Measurements from ENCODE around the gene CHRDL2.

Gene CHRDL2

DNA sequence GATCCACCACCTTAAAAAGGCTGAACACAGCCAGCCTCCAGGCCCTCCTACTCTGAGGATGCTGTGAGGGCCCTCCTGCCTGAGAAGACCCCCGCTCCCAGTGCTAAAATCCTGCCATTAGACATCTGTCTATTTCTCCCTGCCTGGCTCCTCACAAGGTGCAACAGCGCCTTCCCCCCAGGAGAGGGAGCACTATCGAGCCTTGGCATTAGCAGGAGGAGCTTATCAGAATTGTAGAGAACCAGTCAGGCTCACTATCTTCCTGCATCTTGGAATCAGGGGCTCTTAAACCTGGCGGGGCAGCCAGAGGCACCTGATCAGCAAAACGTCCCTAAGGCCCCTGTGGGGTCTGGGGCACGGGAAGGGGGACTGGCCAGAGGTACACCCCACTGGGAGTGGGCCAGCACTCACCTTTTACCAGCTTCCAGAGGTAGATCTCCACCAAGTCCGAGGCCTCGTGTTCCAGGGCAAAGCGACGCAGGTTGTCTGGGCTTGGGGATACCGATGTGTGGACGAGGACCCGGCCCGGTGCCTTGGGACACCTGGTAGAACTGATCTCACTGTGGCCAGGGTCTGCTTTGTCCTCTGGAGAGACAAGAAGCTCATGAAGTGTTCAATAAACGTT, 28.7 kb downstream of the CHRDL2 start:
- Histone ChIP-seq H3K36me3 (no peaks in the 10 kb centered on the region), H3K4me1 (no peaks in the 10 kb centered on the region), H3K27me3 (no peaks in the 10 kb centered on the region), H3K9me3 (no peaks in the 10 kb centered on the region), H3K4me3 (ENCODE audit: low read depth, low read length) (no peak overlapping the region)
- DNase-seq: peak; percentile 70
- TF ChIP-seq, protein P1, sequence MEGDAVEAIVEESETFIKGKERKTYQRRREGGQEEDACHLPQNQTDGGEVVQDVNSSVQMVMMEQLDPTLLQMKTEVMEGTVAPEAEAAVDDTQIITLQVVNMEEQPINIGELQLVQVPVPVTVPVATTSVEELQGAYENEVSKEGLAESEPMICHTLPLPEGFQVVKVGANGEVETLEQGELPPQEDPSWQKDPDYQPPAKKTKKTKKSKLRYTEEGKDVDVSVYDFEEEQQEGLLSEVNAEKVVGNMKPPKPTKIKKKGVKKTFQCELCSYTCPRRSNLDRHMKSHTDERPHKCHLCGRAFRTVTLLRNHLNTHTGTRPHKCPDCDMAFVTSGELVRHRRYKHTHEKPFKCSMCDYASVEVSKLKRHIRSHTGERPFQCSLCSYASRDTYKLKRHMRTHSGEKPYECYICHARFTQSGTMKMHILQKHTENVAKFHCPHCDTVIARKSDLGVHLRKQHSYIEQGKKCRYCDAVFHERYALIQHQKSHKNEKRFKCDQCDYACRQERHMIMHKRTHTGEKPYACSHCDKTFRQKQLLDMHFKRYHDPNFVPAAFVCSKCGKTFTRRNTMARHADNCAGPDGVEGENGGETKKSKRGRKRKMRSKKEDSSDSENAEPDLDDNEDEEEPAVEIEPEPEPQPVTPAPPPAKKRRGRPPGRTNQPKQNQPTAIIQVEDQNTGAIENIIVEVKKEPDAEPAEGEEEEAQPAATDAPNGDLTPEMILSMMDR (IDR thresholded peaks at IDR 0.05; ENCODE audit: low read depth, low read length): peak; percentile 99

DNA sequence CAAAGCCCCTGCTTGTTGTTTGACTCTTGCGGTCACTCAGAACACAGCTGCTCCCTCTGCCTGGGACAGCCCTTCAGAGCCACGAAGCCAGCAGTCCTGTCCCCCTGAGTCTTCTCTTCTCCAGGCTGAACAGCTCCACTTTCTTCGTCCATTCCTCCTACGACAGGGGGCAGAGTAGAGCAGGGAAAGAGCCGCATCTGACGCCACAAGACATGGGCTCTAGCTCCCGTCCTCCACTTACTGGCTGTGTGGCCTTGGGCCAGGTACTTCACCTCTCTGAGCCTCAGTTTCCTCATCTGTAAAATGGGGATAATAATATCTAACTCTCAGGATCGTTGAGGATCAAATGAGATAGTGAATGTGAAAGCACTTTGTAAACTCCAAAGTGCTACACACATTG, 29.9 kb downstream of the CHRDL2 start:
- Histone ChIP-seq H3K9me3 (no peaks in the 10 kb centered on the region), H3K36me3 (no peaks in the 10 kb centered on the region), H3K4me1 (no peaks in the 10 kb centered on the region), H3K4me3 (ENCODE audit: low read depth, low read length) (no peak overlapping the region), H3K27me3 (no peaks in the 10 kb centered on the region)
- TF ChIP-seq, protein P1 (IDR thresholded peaks at IDR 0.05; ENCODE audit: low read depth, low read length): no peak
- DNase-seq: no peak

DNA sequence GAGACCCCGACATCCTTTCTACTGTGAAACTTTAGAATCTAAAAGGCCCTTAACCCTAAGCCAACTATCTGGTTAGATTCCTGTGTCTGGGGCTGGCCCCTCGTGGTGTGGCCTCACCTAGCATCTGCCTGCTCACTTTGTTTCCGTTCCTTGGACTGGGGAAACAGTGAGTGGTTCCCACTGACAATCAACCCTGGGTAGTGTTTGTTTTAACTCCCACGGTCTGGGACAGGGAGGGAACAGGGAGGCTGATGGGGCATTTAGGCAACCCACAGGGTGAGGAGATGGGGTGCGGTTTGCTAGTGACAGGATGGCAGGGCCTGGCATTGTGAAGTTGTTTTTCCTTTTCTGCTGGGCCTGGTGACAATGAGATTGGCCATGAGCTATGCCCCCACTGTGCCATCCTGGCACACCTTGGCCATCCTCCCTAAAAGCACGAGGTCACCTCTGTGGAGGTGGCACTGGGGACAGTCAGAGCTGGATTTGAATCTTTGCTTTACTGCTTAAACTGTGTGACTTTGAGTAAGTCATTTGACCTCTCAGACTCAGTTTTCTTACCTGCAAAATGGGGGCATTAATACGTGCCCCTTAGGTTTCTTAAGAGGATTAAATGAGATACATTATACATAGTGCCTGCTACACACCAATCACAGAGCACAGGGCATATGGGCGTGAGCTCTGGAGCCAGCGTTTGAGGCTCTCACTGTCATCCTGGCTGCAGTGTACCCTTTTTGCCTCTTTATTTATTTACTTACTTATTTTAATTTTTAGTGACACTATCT, 31.4 kb downstream of the CHRDL2 start:
- TF ChIP-seq, protein P1 (IDR thresholded peaks at IDR 0.05; ENCODE audit: low read depth, low read length): no peak
- H3K27me3 ChIP-seq: no peaks in the 10 kb centered on the region
- H3K9me3 ChIP-seq: no peaks in the 10 kb centered on the region
- H3K4me3 ChIP-seq (ENCODE audit: low read depth, low read length): no peak overlapping the region
- DNase-seq: no peak
- H3K4me1 ChIP-seq: no peaks in the 10 kb centered on the region
- H3K36me3 ChIP-seq: no peaks in the 10 kb centered on the region

DNA sequence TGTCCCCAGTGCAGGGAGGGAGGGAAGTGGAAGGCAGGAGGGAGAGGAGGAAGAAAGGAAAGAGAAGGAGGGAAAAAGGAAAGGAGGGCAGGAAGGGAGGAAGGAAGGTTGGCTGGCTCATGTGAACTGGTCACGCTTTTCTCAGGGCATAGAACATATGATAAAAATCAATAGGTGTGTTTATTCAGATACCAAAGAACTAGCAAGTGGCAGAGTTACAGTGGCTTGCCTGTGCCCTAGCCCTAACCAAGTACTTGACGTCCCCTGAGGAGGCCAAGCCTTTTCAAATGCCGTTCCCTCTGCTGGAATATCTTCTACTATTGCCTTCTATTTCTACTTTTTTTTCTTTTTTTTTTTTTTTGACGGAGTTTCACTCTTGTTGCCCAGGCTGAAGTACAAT, 33.5 kb downstream of the CHRDL2 start:
- Histone ChIP-seq H3K4me3 (ENCODE audit: low read depth, low read length) (no peak overlapping the region), H3K36me3 (no peaks in the 10 kb centered on the region), H3K27me3 (no peaks in the 10 kb centered on the region), H3K4me1 (no peaks in the 10 kb centered on the region), H3K9me3 (no peaks in the 10 kb centered on the region)
- no peak for DNase-seq
- TF ChIP-seq, protein P1 (IDR thresholded peaks at IDR 0.05; ENCODE audit: low read depth, low read length): no peak

DNA sequence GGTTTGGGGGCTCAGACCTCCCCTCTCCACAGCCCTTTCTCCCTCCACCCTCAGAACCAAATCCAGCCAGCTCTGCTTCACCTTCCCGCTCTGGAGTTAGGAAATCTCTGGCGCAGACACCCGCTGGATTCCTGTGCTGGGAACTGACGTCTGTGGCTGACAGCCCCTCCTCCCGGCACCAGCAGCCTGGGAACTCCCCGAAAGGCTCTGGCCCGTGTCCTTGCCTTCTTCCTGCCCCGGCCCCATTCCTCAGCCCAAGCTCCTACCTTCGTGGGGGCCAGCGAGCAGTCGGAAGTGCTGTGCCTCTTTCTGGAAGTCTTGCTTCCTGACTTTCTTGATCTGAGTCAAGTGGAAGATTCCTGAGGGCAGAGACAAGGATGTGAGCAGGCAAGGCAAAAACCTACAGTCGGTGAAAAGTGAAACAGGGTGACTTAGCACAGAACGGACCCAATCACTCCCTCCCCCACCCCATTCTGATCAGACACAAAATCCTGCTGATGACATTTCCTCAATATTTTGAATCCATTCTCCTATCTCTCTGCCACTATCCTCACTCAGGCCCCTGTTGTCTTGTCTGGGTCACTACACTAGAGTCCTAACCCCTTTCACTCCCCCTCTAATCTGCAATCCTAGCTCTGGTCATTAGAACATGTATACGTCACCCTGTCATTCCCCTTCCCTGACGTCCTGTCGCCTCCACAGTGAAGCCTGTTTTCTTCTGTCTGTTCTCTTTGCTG, 34.1 kb downstream of the CHRDL2 start:
- no peak overlapping the region for H3K4me3 ChIP-seq (ENCODE audit: low read depth, low read length)
- no peaks in the 10 kb centered on the region for H3K27me3 ChIP-seq
- H3K4me1 ChIP-seq: no peaks in the 10 kb centered on the region
- no peaks in the 10 kb centered on the region for H3K9me3 ChIP-seq
- H3K36me3 ChIP-seq: no peaks in the 10 kb centered on the region
- no peak for DNase-seq
- TF ChIP-seq, protein P1 (IDR thresholded peaks at IDR 0.05; ENCODE audit: low read depth, low read length): no peak

Data from BE2C (cell line).